Measurements from ENCODE around the gene BTAF1.

Gene BTAF1

GRCh38 chr10:91996266-91996665 is 72.7 kb downstream of the BTAF1 start:
- Histone ChIP-seq H3K79me1 (replicated peaks; ENCODE audit: low read length, poor library complexity, severe bottlenecking) (peaks cover 8% of the 10 kb centered on the region), H3K4me2 (ENCODE audit: low read length, poor library complexity, severe bottlenecking) (no peak overlapping the region), H3K4ac (ENCODE audit: low read depth in 1 of 2, low read length in 2 of 2) (no peak overlapping the region), H3K4me3 (ENCODE audit: insufficient read depth in 1 of 2, low read depth in 1 of 2, low read length in 2 of 2) (no peak overlapping the region), H3K23ac (ENCODE audit: low read length in 2 of 2) (no peak overlapping the region), H2BK120ac (ENCODE audit: low read depth, low read length) (no peak overlapping the region), H3K27me3 (ENCODE audit: control insufficient read depth in 1 of 2, insufficient read depth in 1 of 2, low read length in 2 of 2) (no peaks in the 10 kb centered on the region), H2AFZ (ENCODE audit: low read depth, low read length) (no peak overlapping the region), H3K27ac (ENCODE audit: low read length, poor library complexity, severe bottlenecking) (no peak overlapping the region), H4K91ac (ENCODE audit: low read length) (no peak overlapping the region), H4K8ac (ENCODE audit: low read length) (no peak overlapping the region), H2BK12ac (ENCODE audit: low read length in 2 of 2) (no peak overlapping the region), H2AK5ac (ENCODE audit: low read length, severe bottlenecking) (no peak overlapping the region), H3K14ac (ENCODE audit: low read length in 2 of 2) (no peak overlapping the region), H2BK5ac (ENCODE audit: low read depth, low read length, poor library complexity, severe bottlenecking) (no peak overlapping the region), H3K18ac (ENCODE audit: low read depth in 1 of 2, low read length in 2 of 2) (no peak overlapping the region), H3K9me3 (ENCODE audit: control insufficient read depth, low read length) (no peaks in the 10 kb centered on the region), H3K9ac (ENCODE audit: low read length) (no peak overlapping the region), H2BK15ac (ENCODE audit: low read depth, poor library complexity, severe bottlenecking) (no peak overlapping the region), H3K36me3 (ENCODE audit: control insufficient read depth in 1 of 2, insufficient read depth in 2 of 2, low read depth in 1 of 2, low read length in 2 of 2) (peaks cover 15 to 86% of the 10 kb centered on the region in 2 experiments), H3K4me1 (ENCODE audit: control insufficient read depth, insufficient read depth, low read depth, low read length) (no peaks in the 10 kb centered on the region)
- 100% methylated on average over 2 of the region's 2 CpGs for whole genome bisulfite sequencing
- DNase-seq = no peak

GRCh38 chr10:92001581-92001980 is 78.0 kb downstream of the BTAF1 start:
- Histone ChIP-seq H2BK15ac (ENCODE audit: low read depth, poor library complexity, severe bottlenecking) (no peak overlapping the region), H3K36me3 (ENCODE audit: control insufficient read depth in 1 of 2, insufficient read depth in 2 of 2, low read depth in 1 of 2, low read length in 2 of 2) (peaks cover 12 to 86% of the 10 kb centered on the region in 2 experiments), H3K4ac (ENCODE audit: low read depth in 1 of 2, low read length in 2 of 2) (no peak overlapping the region), H3K27me3 (ENCODE audit: control insufficient read depth in 1 of 2, insufficient read depth in 1 of 2, low read length in 2 of 2) (no peaks in the 10 kb centered on the region), H3K4me2 (ENCODE audit: low read length, poor library complexity, severe bottlenecking) (no peak overlapping the region), H4K91ac (ENCODE audit: low read length) (no peak overlapping the region), H2AFZ (ENCODE audit: low read depth, low read length) (no peak overlapping the region), H3K79me1 (replicated peaks; ENCODE audit: low read length, poor library complexity, severe bottlenecking) (peaks cover 10% of the 10 kb centered on the region), H3K14ac (ENCODE audit: low read length in 2 of 2) (no peak overlapping the region), H2BK120ac (ENCODE audit: low read depth, low read length) (no peak overlapping the region), H3K18ac (ENCODE audit: low read depth in 1 of 2, low read length in 2 of 2) (no peak overlapping the region), H3K4me1 (ENCODE audit: control insufficient read depth, insufficient read depth, low read depth, low read length) (no peaks in the 10 kb centered on the region), H3K9ac (ENCODE audit: low read length) (no peak overlapping the region), H4K8ac (ENCODE audit: low read length) (no peak overlapping the region), H3K9me3 (ENCODE audit: control insufficient read depth, low read length) (peaks cover 3% of the 10 kb centered on the region), H3K27ac (ENCODE audit: low read length, poor library complexity, severe bottlenecking) (no peak overlapping the region), H3K4me3 (ENCODE audit: insufficient read depth in 1 of 2, low read depth in 1 of 2, low read length in 2 of 2) (no peak overlapping the region), H2AK5ac (ENCODE audit: low read length, severe bottlenecking) (no peak overlapping the region), H3K23ac (ENCODE audit: low read length in 2 of 2) (no peak overlapping the region), H2BK5ac (ENCODE audit: low read depth, low read length, poor library complexity, severe bottlenecking) (no peak overlapping the region), H2BK12ac (ENCODE audit: low read length in 2 of 2) (no peak overlapping the region)
- no peak for DNase-seq
- 100% methylated on average over 2 of the region's 3 CpGs for WGBS

- no peak overlapping the region for H2BK12ac ChIP-seq (ENCODE audit: low read length in 2 of 2)
- no peak overlapping the region for H3K4me3 ChIP-seq (ENCODE audit: insufficient read depth in 1 of 2, low read depth in 1 of 2, low read length in 2 of 2)
- H2BK120ac ChIP-seq (ENCODE audit: low read depth, low read length) = no peak overlapping the region
- no peak overlapping the region for H2BK5ac ChIP-seq (ENCODE audit: low read depth, low read length, poor library complexity, severe bottlenecking)
- WGBS = no CpG with 5 or more reads among the region's 2 CpGs
- H3K36me3 ChIP-seq (ENCODE audit: control insufficient read depth in 1 of 2, insufficient read depth in 2 of 2, low read depth in 1 of 2, low read length in 2 of 2) = peaks cover 12 to 85% of the 10 kb centered on the region in 2 experiments
- DNase-seq = no peak
- H3K14ac ChIP-seq (ENCODE audit: low read length in 2 of 2) = no peak overlapping the region
- H3K79me1 ChIP-seq (replicated peaks; ENCODE audit: low read length, poor library complexity, severe bottlenecking) = peaks cover 10% of the 10 kb centered on the region
- no peaks in the 10 kb centered on the region for H3K4me1 ChIP-seq (ENCODE audit: control insufficient read depth, insufficient read depth, low read depth, low read length)
- no peak overlapping the region for H4K91ac ChIP-seq (ENCODE audit: low read length)
- H3K27me3 ChIP-seq (ENCODE audit: control insufficient read depth in 1 of 2, insufficient read depth in 1 of 2, low read length in 2 of 2) = no peaks in the 10 kb centered on the region
- no peak overlapping the region for H2AFZ ChIP-seq (ENCODE audit: low read depth, low read length)
- H3K27ac ChIP-seq (ENCODE audit: low read length, poor library complexity, severe bottlenecking) = no peak overlapping the region
- H3K9me3 ChIP-seq (ENCODE audit: control insufficient read depth, low read length) = peaks cover 3% of the 10 kb centered on the region
- no peak overlapping the region for H3K4ac ChIP-seq (ENCODE audit: low read depth in 1 of 2, low read length in 2 of 2)
- no peak overlapping the region for H2AK5ac ChIP-seq (ENCODE audit: low read length, severe bottlenecking)
- H2BK15ac ChIP-seq (ENCODE audit: low read depth, poor library complexity, severe bottlenecking) = no peak overlapping the region
- H3K4me2 ChIP-seq (ENCODE audit: low read length, poor library complexity, severe bottlenecking) = no peak overlapping the region
- H3K18ac ChIP-seq (ENCODE audit: low read depth in 1 of 2, low read length in 2 of 2) = no peak overlapping the region
- no peak overlapping the region for H3K9ac ChIP-seq (ENCODE audit: low read length)
- H3K23ac ChIP-seq (ENCODE audit: low read length in 2 of 2) = no peak overlapping the region
- H4K8ac ChIP-seq (ENCODE audit: low read length) = no peak overlapping the region
These were observed 78.4 kb downstream of the BTAF1 start for GRCh38 chr10:92001995-92002394.

- H2AK5ac ChIP-seq (ENCODE audit: low read length, severe bottlenecking) = no peak overlapping the region
- no peak overlapping the region for H3K4me3 ChIP-seq (ENCODE audit: insufficient read depth in 1 of 2, low read depth in 1 of 2, low read length in 2 of 2)
- no peak overlapping the region for H3K9ac ChIP-seq (ENCODE audit: low read length)
- H4K8ac ChIP-seq (ENCODE audit: low read length) = no peak overlapping the region
- no peak for DNase-seq
- no peak overlapping the region for H2BK12ac ChIP-seq (ENCODE audit: low read length in 2 of 2)
- peaks cover 3% of the 10 kb centered on the region for H3K9me3 ChIP-seq (ENCODE audit: control insufficient read depth, low read length)
- no peaks in the 10 kb centered on the region for H3K4me1 ChIP-seq (ENCODE audit: control insufficient read depth, insufficient read depth, low read depth, low read length)
- H3K18ac ChIP-seq (ENCODE audit: low read depth in 1 of 2, low read length in 2 of 2) = no peak overlapping the region
- H2BK5ac ChIP-seq (ENCODE audit: low read depth, low read length, poor library complexity, severe bottlenecking) = no peak overlapping the region
- H2BK15ac ChIP-seq (ENCODE audit: low read depth, poor library complexity, severe bottlenecking) = no peak overlapping the region
- no peak overlapping the region for H2AFZ ChIP-seq (ENCODE audit: low read depth, low read length)
- no peak overlapping the region for H3K23ac ChIP-seq (ENCODE audit: low read length in 2 of 2)
- H3K14ac ChIP-seq (ENCODE audit: low read length in 2 of 2) = no peak overlapping the region
- H3K36me3 ChIP-seq (ENCODE audit: control insufficient read depth in 1 of 2, insufficient read depth in 2 of 2, low read depth in 1 of 2, low read length in 2 of 2) = peaks cover 12 to 82% of the 10 kb centered on the region in 2 experiments
- peaks cover 9% of the 10 kb centered on the region for H3K79me1 ChIP-seq (replicated peaks; ENCODE audit: low read length, poor library complexity, severe bottlenecking)
- WGBS = 100% methylated on average over 2 of the region's 2 CpGs
- no peak overlapping the region for H4K91ac ChIP-seq (ENCODE audit: low read length)
- no peak overlapping the region for H3K27ac ChIP-seq (ENCODE audit: low read length, poor library complexity, severe bottlenecking)
- no peak overlapping the region for H2BK120ac ChIP-seq (ENCODE audit: low read depth, low read length)
- no peaks in the 10 kb centered on the region for H3K27me3 ChIP-seq (ENCODE audit: control insufficient read depth in 1 of 2, insufficient read depth in 1 of 2, low read length in 2 of 2)
- no peak overlapping the region for H3K4me2 ChIP-seq (ENCODE audit: low read length, poor library complexity, severe bottlenecking)
- H3K4ac ChIP-seq (ENCODE audit: low read depth in 1 of 2, low read length in 2 of 2) = no peak overlapping the region
These were observed 79.7 kb downstream of the BTAF1 start for GRCh38 chr10:92003258-92003657.
